CD14-positive monocyte (primary cell): ENCODE measurements around the gene JPT1. TPM values are rescaled to one million over a fixed set of nuclear protein-coding genes. Genes with fewer than 3 reads are reported as not detected.
A peak's percentile ranks its signal among the peaks of the same experiment; 100 is the strongest.

Experiments
- DNase-seq, 3 donors: peaks; one replicate each; pipeline ENCODE4 v3.0.0-alpha.2; 2011 to 2022
- H2AFZ ChIP-seq: 2 replicates; pipeline ENCODE4 v1.6.0; 2012; ENCODE audit warnings: mild to moderate bottlenecking, low read depth, low read length, inconsistent platforms; ENCODE audit not compliant: insufficient read depth, poor library complexity, severe bottlenecking
- H3K27ac ChIP-seq, 2 donors: 1 replicate in 1 of 2; 2 replicates in 1 of 2; pipeline ENCODE4 v1.5.1; 2012 to 2013; ENCODE audit warnings: low read length in 2 of 2, control low read depth in 1 of 2, inconsistent platforms in 1 of 2, low read depth in 1 of 2, mild to moderate bottlenecking in 1 of 2
- H3K27me3 ChIP-seq, 2 donors: one replicate each; pipeline versions ENCODE4 v1.6.0 to v1.6.1; 2011 to 2013; ENCODE audit warnings: low read length in 2 of 2; ENCODE audit not compliant: control insufficient read depth in 2 of 2, insufficient read depth in 2 of 2
- H3K36me3 ChIP-seq, 2 donors: replicated peaks in 1 of 2; 1 replicate in 1 of 2; 2 replicates in 1 of 2; pipeline versions ENCODE4 v1.5.1 to v1.6.1; 2012 to 2013; ENCODE audit warnings: low read length in 2 of 2, control low read depth in 1 of 2, inconsistent platforms in 1 of 2, mild to moderate bottlenecking in 1 of 2; ENCODE audit not compliant: insufficient read depth in 2 of 2, control insufficient read depth in 1 of 2
- H3K4me1 ChIP-seq, 2 donors: 1 replicate in 1 of 2; 2 replicates in 1 of 2; pipeline versions ENCODE4 v1.5.1 to v1.6.1; 2012 to 2013; ENCODE audit warnings: low read length in 2 of 2, control low read depth in 1 of 2, inconsistent platforms in 1 of 2, mild to moderate bottlenecking in 1 of 2, moderate library complexity in 1 of 2; ENCODE audit not compliant: insufficient read depth in 2 of 2, control insufficient read depth in 1 of 2
- H3K4me2 ChIP-seq: replicated peaks from 2 replicates; pipeline ENCODE3; 2012; ENCODE audit warnings: low read length, moderate library complexity, mild to moderate bottlenecking; ENCODE audit not compliant: poor library complexity, severe bottlenecking; ENCODE audit errors: extremely low read depth
- H3K4me3 ChIP-seq, 3 experiments: fragments of 200-600 bp in 1 of 3; sonication (generic) in 1 of 3; replicated peaks in 1 of 3; 1 replicate in 2 of 3; 2 replicates in 1 of 3; pipeline ENCODE4 v1.5.1; 2011 to 2013; ENCODE audit warnings: low read length in 3 of 3, mild to moderate bottlenecking in 3 of 3, control low read depth in 2 of 3, low read depth in 2 of 3, inconsistent platforms in 1 of 3, moderate library complexity in 1 of 3
- H3K79me2 ChIP-seq: 2 replicates; pipeline ENCODE4 v1.6.0; 2012; ENCODE audit warnings: mild to moderate bottlenecking, control low read depth, inconsistent platforms, low read length, moderate library complexity; ENCODE audit not compliant: insufficient read depth
- H3K9ac ChIP-seq: 2 replicates; pipeline ENCODE4 v1.6.0; 2017; ENCODE audit warnings: low read length, mild to moderate bottlenecking; ENCODE audit not compliant: insufficient read depth, poor library complexity, severe bottlenecking
- H3K9me3 ChIP-seq, 2 donors: replicated peaks in 1 of 2; 1 replicate in 1 of 2; 2 replicates in 1 of 2; pipeline versions ENCODE4 v1.5.1 to v1.6.1; 2012 to 2013; ENCODE audit warnings: low read length in 2 of 2, control low read depth in 1 of 2; ENCODE audit not compliant: control insufficient read depth in 1 of 2, insufficient read depth in 1 of 2
- H4K20me1 ChIP-seq: 2 replicates; pipeline ENCODE4 v1.6.0; 2012; ENCODE audit warnings: mild to moderate bottlenecking, low read length, control low read depth, moderate library complexity; ENCODE audit not compliant: insufficient read depth
- H3K27ac Mint-ChIP-seq, 7 donors: one replicate each; pipeline ENCODE4 v1.8.0; 2020; ENCODE audit warnings: mild to moderate bottlenecking in 7 of 7, mixed read lengths in 7 of 7, moderate library complexity in 6 of 7, inconsistent platforms in 2 of 7
- H3K27me3 Mint-ChIP-seq, 3 donors: one replicate each; pipeline ENCODE4 v1.8.0; 2021 to 2022; ENCODE audit warnings: low read depth in 3 of 3, mild to moderate bottlenecking in 3 of 3, mixed read lengths in 3 of 3, moderate library complexity in 3 of 3, inconsistent platforms in 1 of 3
- H3K36me3 Mint-ChIP-seq, 2 donors: one replicate each; pipeline ENCODE4 v1.8.0; 2020; ENCODE audit warnings: mixed read lengths in 2 of 2, inconsistent platforms in 1 of 2, mild to moderate bottlenecking in 1 of 2
- H3K4me1 Mint-ChIP-seq: one replicate; pipeline ENCODE4 v1.8.0; 2020; ENCODE audit warnings: mild to moderate bottlenecking, mixed read lengths
- H3K4me3 Mint-ChIP-seq, 2 donors: one replicate each; pipeline ENCODE4 v1.8.0; 2020; ENCODE audit warnings: mild to moderate bottlenecking in 2 of 2, mixed read lengths in 2 of 2, moderate library complexity in 1 of 2
- H3K9me3 Mint-ChIP-seq, 7 donors: one replicate each; pipeline ENCODE4 v1.8.0; 2020 to 2022; ENCODE audit warnings: mixed read lengths in 7 of 7, mild to moderate bottlenecking in 6 of 7, moderate library complexity in 6 of 7, inconsistent platforms in 2 of 7
- WGBS: methylation state at CpG from one replicate; pipeline ENCODE4 v1.1.5; 2013; ENCODE audit warnings: missing lambda C conversion rate; ENCODE audit not compliant: insufficient coverage; 5-methylcytosine and 5-hydroxymethylcytosine counted together
- intact Hi-C, 2 donors: fragments of 100-400 bp; cut with micrococcal nuclease; formaldehyde crosslinking; loops; one replicate each; pipeline versions ENCODE4 v1.15.0 to v1.15.1; 2023
- polyA plus RNA-seq, 3 donors: library from polyadenylated mRNA; depleted of rRNA in 1 of 3; unstranded in 2 of 3; stranded (reverse) in 1 of 3; fragments of 300-500 nt in 2 of 3; fragments of >200 nt in 1 of 3; fragmentation: Illumina TruSeq in 2 of 3; gene quantifications; 1 replicate in 2 of 3; 2 replicates in 1 of 3; pipeline ENCODE4 v1.2.3, GENCODE V29; 2012 to 2021
- TF ChIP-seq, protein P1 (sequence below): fragments of 200-600 bp; IDR thresholded peaks from one replicate; pipeline ENCODE4 v1.8.0; 2022; ENCODE audit warnings: antibody characterized with exemption, mild to moderate bottlenecking

Gene JPT1
- polyA plus RNA-seq, 3 donors = 79.7 to 181 (median 156) TPM

DNA sequence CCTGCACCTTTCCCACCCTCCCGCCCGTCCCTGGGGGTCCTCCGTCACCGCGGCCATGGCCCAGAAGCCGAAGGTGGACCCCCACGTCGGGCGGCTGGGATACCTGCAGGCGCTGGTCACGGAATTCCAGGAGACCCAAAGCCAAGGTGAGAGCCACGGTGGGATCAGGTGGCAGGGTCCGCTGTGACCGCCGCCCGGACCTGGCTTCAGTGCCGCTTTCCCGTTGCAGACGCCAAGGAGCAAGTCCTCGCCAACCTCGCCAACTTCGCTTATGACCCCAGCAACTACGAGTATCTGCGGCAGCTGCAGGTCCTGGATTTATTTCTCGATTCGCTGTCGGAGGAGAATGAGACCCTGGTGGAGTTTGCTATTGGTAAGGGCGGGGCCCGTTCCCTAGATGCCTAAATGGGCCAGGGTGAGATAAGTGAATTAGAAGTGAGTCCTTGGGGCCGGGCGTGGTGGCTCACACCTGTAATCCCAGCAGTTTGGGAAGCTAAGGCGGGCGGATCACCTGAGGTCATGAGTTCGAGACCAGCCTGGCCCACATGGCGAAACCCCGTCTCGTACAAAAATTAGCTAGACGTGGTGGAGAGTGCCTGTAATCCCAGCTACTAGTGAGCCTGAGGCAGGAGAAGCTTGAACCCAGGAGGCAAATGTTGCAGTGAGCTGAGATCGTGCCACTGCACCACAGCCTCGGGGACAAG lies 43.9 kb downstream of the JPT1 start:
- Histone ChIP-seq H3K27ac (peak overlapping the region; percentile 10 to 70), H3K36me3 (peaks cover 0 to 9% of the 10 kb centered on the region in 2 donors), H3K9me3 (no peaks in the 10 kb centered on the region), H3K4me3 (peak overlapping the region; percentile 78 to 88 (median 80)), H3K9ac (peak overlapping the region; percentile 53), H3K4me2 (peak overlapping the region; percentile 93), H4K20me1 (peaks cover 6% of the 10 kb centered on the region), H3K79me2 (peaks cover 34% of the 10 kb centered on the region), H2AFZ (peak overlapping the region; percentile 87), H3K27me3 (no peaks in the 10 kb centered on the region), H3K4me1 (peaks cover 50 to 52% of the 10 kb centered on the region in 2 donors)
- H3K27me3 Mint-ChIP-seq = peaks cover 0 to 6% (median 6%) of the 10 kb centered on the region in 3 donors
- peak overlapping the region in 5 of 7 donors; percentile 26 to 81 (median 64) for H3K27ac Mint-ChIP-seq
- peaks cover 22 to 26% of the 10 kb centered on the region in 2 donors for H3K36me3 Mint-ChIP-seq
- peak overlapping the region; percentile 85 to 93 for H3K4me3 Mint-ChIP-seq
- intact Hi-C loops = loop anchor here (5.0 to 10.0 kb wide), 4 partner anchors 33 to 94 kb away; partner anchors contain the start of genes JPT1 (in 1 of the 2) and NUP85 (in 1 of the 2)
- TF ChIP-seq, protein P1, sequence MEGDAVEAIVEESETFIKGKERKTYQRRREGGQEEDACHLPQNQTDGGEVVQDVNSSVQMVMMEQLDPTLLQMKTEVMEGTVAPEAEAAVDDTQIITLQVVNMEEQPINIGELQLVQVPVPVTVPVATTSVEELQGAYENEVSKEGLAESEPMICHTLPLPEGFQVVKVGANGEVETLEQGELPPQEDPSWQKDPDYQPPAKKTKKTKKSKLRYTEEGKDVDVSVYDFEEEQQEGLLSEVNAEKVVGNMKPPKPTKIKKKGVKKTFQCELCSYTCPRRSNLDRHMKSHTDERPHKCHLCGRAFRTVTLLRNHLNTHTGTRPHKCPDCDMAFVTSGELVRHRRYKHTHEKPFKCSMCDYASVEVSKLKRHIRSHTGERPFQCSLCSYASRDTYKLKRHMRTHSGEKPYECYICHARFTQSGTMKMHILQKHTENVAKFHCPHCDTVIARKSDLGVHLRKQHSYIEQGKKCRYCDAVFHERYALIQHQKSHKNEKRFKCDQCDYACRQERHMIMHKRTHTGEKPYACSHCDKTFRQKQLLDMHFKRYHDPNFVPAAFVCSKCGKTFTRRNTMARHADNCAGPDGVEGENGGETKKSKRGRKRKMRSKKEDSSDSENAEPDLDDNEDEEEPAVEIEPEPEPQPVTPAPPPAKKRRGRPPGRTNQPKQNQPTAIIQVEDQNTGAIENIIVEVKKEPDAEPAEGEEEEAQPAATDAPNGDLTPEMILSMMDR = no peak
- peaks cover 52% of the 10 kb centered on the region for H3K4me1 Mint-ChIP-seq
- no peaks in the 10 kb centered on the region for H3K9me3 Mint-ChIP-seq
- 26% methylated on average over 31 of the region's 40 CpGs for WGBS
- peak in 1 of 3 donors; percentile 17 for DNase-seq

- H3K4me3 Mint-ChIP-seq = peak within 1 kb of the TSS; percentile 85 to 95
- peaks cover 42 to 44% of the 10 kb centered on the region in 2 donors for H3K4me1 ChIP-seq
Observed at GRCh38 chr17:75109407-75110233, 44.7 kb downstream of the JPT1 start, which contains the start of gene ARMC7. Gene ARMC7, plus strand, starts transcription at chr17:75109969. Its CDS starts 320 bp downstream, at chr17:75110289.

More at GRCh38 chr17:75109407-75110233, 44.7 kb downstream of the JPT1 start, which contains the start of gene ARMC7:
- H3K9me3 ChIP-seq = no peaks in the 10 kb centered on the region
- H3K27me3 ChIP-seq = no peaks in the 10 kb centered on the region
- DNase-seq = peak; percentile 83 to 89 (median 85)
- H3K27ac ChIP-seq = peak within 1 kb of the TSS; percentile 10 to 70
- peak within 1 kb of the TSS; percentile 55 for H3K9ac ChIP-seq
- TF ChIP-seq, protein P1 = no peak
- Mint-ChIP-seq H3K4me1 (peaks cover 44% of the 10 kb centered on the region), H3K36me3 (peaks cover 28 to 34% of the 10 kb centered on the region in 2 donors), H3K27me3 (peaks cover 0 to 6% (median 6%) of the 10 kb centered on the region in 3 donors), H3K9me3 (no peaks in the 10 kb centered on the region), H3K27ac (peak within 1 kb of the TSS; percentile 42 to 92 (median 86))
- peak within 1 kb of the TSS; percentile 93 for H3K4me2 ChIP-seq
- peak within 1 kb of the TSS; percentile 78 to 88 (median 80) for H3K4me3 ChIP-seq
- H3K36me3 ChIP-seq = peaks cover 8 to 17% of the 10 kb centered on the region in 2 donors
- peaks cover 6% of the 10 kb centered on the region for H4K20me1 ChIP-seq
- intact Hi-C loops = loop anchor here (5.0 to 10.0 kb wide), 4 partner anchors 32 to 95 kb away; partner anchors contain the start of genes JPT1 (in 1 of the 2) and NUP85 (in 1 of the 2)
- WGBS = under 1% methylated on average over 68 of the region's 68 CpGs
- peaks cover 29% of the 10 kb centered on the region for H3K79me2 ChIP-seq
- H2AFZ ChIP-seq = peak within 1 kb of the TSS; percentile 87
